AG04449 (cell line): ENCODE measurements around the gene CWC27.

Source experiments
- CTCF ChIA-PET: fragments of 350-600 bp; formaldehyde crosslinking; extraction: SDS; loops from one replicate; lab custom pipeline; 2021; ENCODE audit warnings: antibody characterized with exemption; lab: Yijun Ruan, JAX
- POLR2A ChIA-PET: fragments of 400-600, 350-600 bp; formaldehyde crosslinking; extraction: SDS; loops from one replicate; lab custom pipeline; 2020; ENCODE audit warnings: antibody characterized with exemption, inconsistent platforms; lab: Yijun Ruan, JAX
- DNase-seq: peaks from one replicate; pipeline ENCODE4 v3.0.0-alpha.2; 2010; ENCODE audit warnings: low read depth, low spot score
- H3K4me3 ChIP-seq: 2 replicates; pipeline ENCODE4 v1.5.1; 2011; ENCODE audit warnings: low read depth, mild to moderate bottlenecking, control low read depth, low read length
- CTCF ChIP-seq: IDR thresholded peaks from one replicate; pipeline ENCODE4 v1.5.1; 2011; ENCODE audit warnings: mild to moderate bottlenecking, moderate library complexity, low read length, control low read depth, inconsistent platforms; ENCODE audit not compliant: insufficient read depth; ENCODE audit errors: missing control alignments

Gene CWC27

DNA sequence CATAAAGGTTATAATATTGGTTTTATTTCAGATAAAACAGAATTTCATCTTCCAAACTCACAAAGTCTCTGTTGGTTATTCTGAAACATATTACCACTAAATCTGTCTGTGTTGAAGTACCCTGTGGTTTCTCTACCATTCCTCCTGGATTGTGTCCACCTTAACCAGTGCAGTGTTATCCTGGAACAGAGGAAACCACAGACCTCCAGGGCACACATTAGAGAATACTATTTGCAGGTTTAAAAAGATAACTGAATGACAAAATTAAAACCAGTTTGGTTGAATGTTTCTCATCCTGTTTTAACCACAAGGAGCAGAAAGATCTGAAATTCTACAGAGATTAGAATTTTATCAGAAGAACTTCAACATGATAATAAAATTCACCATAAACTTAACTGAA, 251.8 kb downstream of the CWC27 start:
- no peak for TF ChIP-seq CTCF
- H3K4me3 ChIP-seq, result no peak overlapping the region
- ChIA-PET CTCF (no interaction called here), POLR2A (interaction anchor here (0.8 kb wide), 1 partner anchor 15 kb away, joined by 5 read pairs; no protein-coding TSS in a partner anchor)
- DNase-seq, result peak; percentile 31

DNA sequence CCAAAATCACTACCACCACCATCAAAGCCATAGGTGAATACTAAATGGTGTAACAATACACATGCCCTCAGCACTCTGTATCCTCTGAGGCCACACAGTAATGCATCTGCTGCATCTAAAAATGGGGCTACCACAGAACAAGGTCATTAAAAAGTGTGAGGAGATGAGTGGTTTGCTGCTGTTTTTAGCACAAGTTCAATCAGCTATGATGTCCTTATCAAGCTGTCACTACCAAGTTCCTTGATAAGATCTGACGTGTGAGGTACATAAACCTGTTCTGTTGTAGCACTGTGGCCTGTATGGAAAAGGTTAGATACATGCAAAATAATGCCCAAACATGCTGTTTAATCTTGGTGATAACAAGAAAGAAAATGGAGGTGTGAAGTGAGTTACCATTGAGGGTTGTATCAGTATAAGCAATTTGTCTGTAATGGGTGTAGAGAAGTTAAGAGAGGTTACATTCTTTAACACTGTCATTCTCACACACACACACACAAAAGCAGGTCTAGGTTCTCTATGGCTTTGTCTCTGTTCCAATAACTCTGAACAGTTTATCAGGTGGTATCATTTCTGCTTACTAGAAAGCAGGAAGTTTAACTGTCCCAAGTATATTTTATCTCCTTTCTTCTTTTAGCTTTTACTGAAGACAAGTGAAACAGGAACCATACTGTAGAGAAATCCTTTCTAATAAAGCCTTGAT, 252.9 kb downstream of the CWC27 start:
- CTCF ChIA-PET, result no interaction called here

DNA sequence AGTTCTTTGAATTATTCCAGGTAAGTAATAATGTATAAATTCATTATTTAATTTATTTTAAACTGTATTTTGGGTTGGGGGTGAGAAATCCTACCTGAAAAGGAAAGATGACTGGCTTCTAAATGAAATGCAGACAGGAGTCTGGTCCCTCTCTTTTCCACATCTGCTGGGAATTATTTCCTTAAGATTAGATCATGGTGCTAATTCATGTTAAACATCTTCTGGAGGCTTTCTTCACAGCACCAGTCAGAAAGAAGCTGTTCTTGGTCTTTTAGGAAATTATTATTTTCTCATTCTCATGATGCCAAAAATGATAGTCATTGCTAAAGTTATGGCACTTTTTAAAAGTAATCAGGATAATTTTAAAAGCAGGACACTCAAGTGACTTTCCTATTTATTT, 254.2 kb downstream of the CWC27 start:
- no peak for DNase-seq
- TF ChIP-seq CTCF, result no peak
- ChIA-PET CTCF (no interaction called here), POLR2A (no interaction called here)
- no peak overlapping the region for H3K4me3 ChIP-seq

More for the DNA sequence above, 252.9 kb downstream of the CWC27 start:
- no peak for TF ChIP-seq CTCF
- DNase-seq, result no peak
- POLR2A ChIA-PET, result no interaction called here
- H3K4me3 ChIP-seq, result no peak overlapping the region

DNA sequence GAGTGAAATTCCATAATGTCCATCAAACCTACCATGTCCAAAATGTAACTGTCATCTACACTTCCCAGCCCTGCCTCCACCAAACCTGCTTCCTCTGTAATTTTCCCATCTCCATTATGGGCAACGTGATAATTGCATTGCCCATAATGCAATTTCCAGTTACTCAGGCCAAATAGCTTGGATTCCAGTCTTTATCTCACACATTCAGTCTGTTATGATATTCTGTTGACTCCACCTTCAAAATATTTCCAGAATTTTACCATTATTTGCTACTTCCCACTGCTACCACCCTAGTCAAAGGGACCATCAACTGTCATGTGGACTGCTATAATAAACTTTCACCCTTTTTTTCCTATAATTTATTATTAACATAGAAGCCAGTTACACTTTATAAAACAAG, 256.0 kb downstream of the CWC27 start:
- TF ChIP-seq CTCF, result no peak
- H3K4me3 ChIP-seq, result no peak overlapping the region
- CTCF ChIA-PET, result no interaction called here
- POLR2A ChIA-PET, result no interaction called here
- DNase-seq, result no peak

DNA sequence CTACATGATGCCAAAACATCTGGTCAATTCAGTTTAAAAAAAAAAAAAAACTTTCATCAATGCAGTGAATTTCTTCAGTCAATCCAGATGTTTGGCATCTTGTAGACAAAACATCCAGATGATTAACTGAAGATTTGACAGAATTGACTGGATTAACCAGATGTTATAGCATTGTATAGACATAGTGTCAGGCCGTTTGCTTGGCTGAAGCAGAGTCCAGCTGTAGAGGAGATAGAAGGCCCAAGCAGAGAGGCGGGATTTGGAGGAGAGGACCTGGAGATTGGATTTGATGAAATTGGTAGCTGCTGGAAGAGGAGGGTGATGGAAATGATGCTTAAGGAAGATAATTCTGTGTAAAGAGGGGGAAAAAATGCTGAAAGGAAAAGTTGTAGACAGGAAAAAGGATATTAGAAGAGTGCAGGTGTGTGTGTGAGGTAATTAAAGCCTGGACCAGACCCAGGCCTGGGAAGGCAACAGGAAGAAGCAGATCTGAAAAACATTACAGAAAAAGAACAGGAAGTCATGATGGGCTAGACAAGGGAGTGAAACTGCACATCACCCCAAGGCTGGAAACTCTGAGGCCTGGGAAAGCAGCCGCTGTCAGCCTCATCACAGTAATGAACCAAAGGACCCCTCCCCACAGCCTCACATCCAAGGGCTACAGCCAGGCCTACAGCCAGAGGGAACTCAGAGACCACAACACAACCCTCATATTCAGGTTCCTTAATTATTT, 258.3 kb downstream of the CWC27 start:
- POLR2A ChIA-PET, result no interaction called here
- TF ChIP-seq CTCF, result no peak
- DNase-seq, result no peak
- CTCF ChIA-PET, result no interaction called here
- H3K4me3 ChIP-seq, result no peak overlapping the region

DNA sequence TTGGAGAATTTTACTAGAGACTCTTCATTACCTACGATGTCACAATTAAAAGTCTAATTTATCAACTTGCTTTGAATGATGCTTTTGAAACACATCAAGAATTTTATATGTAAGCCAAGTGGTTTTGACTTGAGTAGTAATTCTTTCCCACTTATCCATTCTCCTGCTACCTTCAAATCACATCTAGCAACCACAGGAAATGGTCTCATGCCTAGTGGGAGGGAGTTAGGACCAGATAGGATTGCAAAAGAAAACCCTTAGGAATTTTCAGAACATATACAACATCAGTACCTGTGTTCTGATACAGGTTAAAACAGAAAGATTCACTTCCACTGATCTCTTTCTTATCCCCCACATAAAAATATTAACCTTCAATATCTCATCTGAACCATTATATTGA, 260.4 kb downstream of the CWC27 start:
- POLR2A ChIA-PET, result no interaction called here
- no peak for DNase-seq
- CTCF ChIA-PET, result no interaction called here
- no peak overlapping the region for H3K4me3 ChIP-seq
- TF ChIP-seq CTCF, result no peak
